IMR-90 (cell line): ENCODE data around the gene OR5AP2. TPM values are rescaled to one million over a fixed set of nuclear protein-coding genes. Genes with fewer than 3 reads are reported as not detected.

Source experiments
- ATAC-seq: fragments of 200-7000 bp; cut with Tn5 transposase; 2 replicates; pipeline ENCODE4 v1.9.1; 2020; ENCODE audit warnings: low read depth, mild to moderate bottlenecking, moderate library complexity
- BruUV-seq: library from RNA; stranded (reverse); fragments of 400-500 nt; replicated peaks from 2 replicates; lab custom pipeline; 2021; lab: Mats Ljungman, UMichigan
- CTCF ChIA-PET: fragments of 300-600 bp; formaldehyde crosslinking; extraction: SDS; loops from one replicate; lab custom pipeline; 2021; ENCODE audit warnings: antibody characterized with exemption; lab: Yijun Ruan, JAX
- POLR2A ChIA-PET: fragments of 300-600 bp; sonication (Branson Sonifier 250); formaldehyde crosslinking; loops from one replicate; lab custom pipeline; 2022; ENCODE audit warnings: antibody characterized with exemption; ENCODE audit not compliant: unreplicated experiment; lab: Charles Lee
- DNase-seq: peaks from one replicate; pipeline ENCODE4 v3.0.0; 2013
- H2AFZ ChIP-seq: replicated peaks from 2 replicates; pipeline ENCODE3; 2013; ENCODE audit warnings: low read length, mild to moderate bottlenecking; ENCODE audit not compliant: poor library complexity
- H2AK5ac ChIP-seq: 2 replicates; pipeline ENCODE4 v1.6.1; 2013; ENCODE audit warnings: low read depth, low read length, inconsistent platforms
- H2AK9ac ChIP-seq: replicated peaks from 2 replicates; pipeline ENCODE3; 2013; ENCODE audit warnings: mild to moderate bottlenecking, low read depth, low read length, moderate library complexity; ENCODE audit not compliant: poor library complexity
- H2BK120ac ChIP-seq: 2 replicates; pipeline ENCODE4 v1.6.1; 2013; ENCODE audit warnings: low read depth, low read length, inconsistent platforms
- H2BK15ac ChIP-seq: 3 replicates; pipeline ENCODE4 v1.6.1; 2013; ENCODE audit warnings: low read depth, low read length, inconsistent platforms
- H2BK20ac ChIP-seq: 2 replicates; pipeline ENCODE4 v1.6.1; 2013; ENCODE audit warnings: low read depth, mild to moderate bottlenecking, inconsistent platforms, low read length, moderate library complexity
- H2BK5ac ChIP-seq: 2 replicates; pipeline ENCODE4 v1.6.1; 2013; ENCODE audit warnings: mild to moderate bottlenecking, low read depth, low read length, inconsistent platforms; ENCODE audit not compliant: poor library complexity, severe bottlenecking
- H3K14ac ChIP-seq: replicated peaks from 2 replicates; pipeline ENCODE4 v1.6.1; 2013; ENCODE audit warnings: low read depth, low read length, inconsistent platforms
- H3K18ac ChIP-seq: 2 replicates; pipeline ENCODE4 v1.6.1; 2013; ENCODE audit warnings: low read depth, low read length, control low read depth
- H3K23ac ChIP-seq: 2 replicates; pipeline ENCODE4 v1.6.1; 2013; ENCODE audit warnings: low read depth, low read length, inconsistent platforms
- H3K27ac ChIP-seq: 2 replicates; pipeline ENCODE4 v1.5.1; 2013; ENCODE audit warnings: mild to moderate bottlenecking, control low read depth, low read length; ENCODE audit not compliant: insufficient read depth
- H3K27me3 ChIP-seq: 2 replicates; pipeline ENCODE4 v1.6.1; 2013; ENCODE audit warnings: low read length; ENCODE audit not compliant: control insufficient read depth, insufficient read depth
- H3K36me3 ChIP-seq: 2 replicates; pipeline ENCODE4 v1.6.1; 2013; ENCODE audit warnings: low read length, mixed read lengths; ENCODE audit not compliant: control insufficient read depth, insufficient read depth
- H3K4ac ChIP-seq: 2 replicates; pipeline ENCODE4 v1.6.1; 2013; ENCODE audit warnings: low read depth, low read length, inconsistent platforms
- H3K4me1 ChIP-seq: 2 replicates; pipeline ENCODE4 v1.6.1; 2013; ENCODE audit warnings: low read length, mixed read lengths; ENCODE audit not compliant: control insufficient read depth, insufficient read depth
- H3K4me2 ChIP-seq: 2 replicates; pipeline ENCODE4 v1.6.1; 2013; ENCODE audit warnings: low read depth, mild to moderate bottlenecking, control low read depth, low read length, moderate library complexity
- H3K4me3 ChIP-seq: 2 replicates; pipeline ENCODE4 v1.5.1; 2013; ENCODE audit warnings: low read depth, mild to moderate bottlenecking, control low read depth, low read length, moderate library complexity; ENCODE audit not compliant: insufficient read depth
- H3K56ac ChIP-seq: 2 replicates; pipeline ENCODE4 v1.6.1; 2013; ENCODE audit warnings: low read length, inconsistent platforms; ENCODE audit not compliant: insufficient read depth; ENCODE audit errors: extremely low read depth
- H3K79me1 ChIP-seq, 2 experiments: 2 replicates each; pipeline ENCODE4 v1.6.1; 2013; ENCODE audit warnings: low read length in 2 of 2, inconsistent platforms in 1 of 2, low read depth in 1 of 2
- H3K9ac ChIP-seq: 2 replicates; pipeline ENCODE4 v1.6.1; 2013; ENCODE audit warnings: low read depth, low read length, control low read depth
- H3K9me1 ChIP-seq: 2 replicates; pipeline ENCODE4 v1.6.1; 2013; ENCODE audit warnings: low read length, inconsistent platforms; ENCODE audit not compliant: insufficient read depth
- H3K9me3 ChIP-seq: 2 replicates; pipeline ENCODE4 v1.6.1; 2013; ENCODE audit warnings: low read length; ENCODE audit not compliant: control insufficient read depth, insufficient read depth
- H4K20me1 ChIP-seq: 2 replicates; pipeline ENCODE4 v1.6.1; 2013; ENCODE audit warnings: low read length, inconsistent platforms; ENCODE audit not compliant: insufficient read depth
- H4K5ac ChIP-seq: 2 replicates; pipeline ENCODE4 v1.6.1; 2013; ENCODE audit warnings: mild to moderate bottlenecking, low read depth, low read length, control low read depth
- H4K8ac ChIP-seq, 2 experiments: 2 replicates each; pipeline ENCODE4 v1.6.1; 2013; ENCODE audit warnings: low read depth in 2 of 2, low read length in 2 of 2, control low read depth in 1 of 2, inconsistent platforms in 1 of 2
- H4K91ac ChIP-seq: 2 replicates; pipeline ENCODE4 v1.6.1; 2013; ENCODE audit warnings: low read depth, low read length, inconsistent platforms; ENCODE audit not compliant: insufficient read depth
- CTCF ChIP-seq: conservative IDR thresholded peaks from 2 replicates; pipeline ENCODE4 v1.5.1; 2012; ENCODE audit warnings: mild to moderate bottlenecking, low read depth, low read length, improper control_type of control experiment
- MAFK ChIP-seq: IDR thresholded peaks from 2 replicates; pipeline ENCODE4 v1.6.1; 2012; ENCODE audit warnings: low read depth, low read length, improper control_type of control experiment
- MAZ ChIP-seq: IDR thresholded peaks from 2 replicates; pipeline ENCODE4 v1.6.1; 2012; ENCODE audit warnings: low read depth, mild to moderate bottlenecking, low read length, improper control_type of control experiment, moderate library complexity, borderline replicate concordance
- NFE2L2 ChIP-seq: fragments of 150-350 bp; IDR thresholded peaks from 2 replicates; pipeline ENCODE4 v1.6.1; 2016; ENCODE audit warnings: low read depth, mild to moderate bottlenecking, low read length
- POLR2A ChIP-seq: IDR thresholded peaks from 2 replicates; pipeline ENCODE4 v1.6.1; 2012; ENCODE audit warnings: mild to moderate bottlenecking, low read depth, low read length
- WGBS, 2 experiments: methylation state at CpG; one replicate each; pipeline versions ENCODE4 v1.1.5 to v1.1.7; 2013; ENCODE audit warnings: missing lambda C conversion rate in 2 of 2; ENCODE audit not compliant: insufficient read length in 1 of 2; ENCODE audit errors: extremely low coverage in 2 of 2; 5-methylcytosine and 5-hydroxymethylcytosine counted together
- dilution Hi-C: fragments of 300-500 bp; cut with HindIII; formaldehyde crosslinking; loops from one replicate; pipeline ENCODE4 v1.14.3; 2018; ENCODE audit warnings: low sequenced_read_pairs; ENCODE audit not compliant: unreplicated experiment
- in situ Hi-C: fragments of 300-500 bp; cut with MboI; formaldehyde crosslinking; loops from 3 replicates; pipeline ENCODE4 v1.14.3; 2019; ENCODE audit warnings: low sequenced_read_pairs, inconsistent platforms, mixed read lengths
- intact Hi-C: fragments of 100-400 bp; cut with micrococcal nuclease; formaldehyde crosslinking; loops from 2 replicates; pipeline ENCODE4 v1.10.0; 2022
- polyA plus RNA-seq, 3 experiments: library from polyadenylated mRNA; depleted of rRNA; stranded (reverse); fragments of >200 nt; gene quantifications; 2 replicates each; pipeline ENCODE4 v1.2.3, GENCODE V29; 2012; ENCODE audit warnings: low replicate concordance in 1 of 3
- total RNA-seq: library from RNA; depleted of rRNA; stranded (reverse); fragments of >200 nt; gene quantifications from 2 replicates; pipeline ENCODE4 v1.2.3, GENCODE V29; 2012

OR5AP2 gene
- total and polyA plus RNA-seq, 2 of the 4 experiments (the other 2 are of a cell fraction) = not detected

- Histone ChIP-seq H2BK120ac (no peak overlapping the region), H3K4me1 (no peaks in the 10 kb centered on the region), H3K79me1 (no peaks in the 10 kb centered on the region), H3K18ac (no peak overlapping the region), H3K4ac (no peak overlapping the region), H2BK20ac (no peak overlapping the region), H2BK15ac (no peak overlapping the region), H4K20me1 (no peaks in the 10 kb centered on the region), H2BK5ac (no peak overlapping the region), H3K56ac (no peak overlapping the region), H3K9ac (no peak overlapping the region), H3K14ac (no peak overlapping the region), H2AK9ac (no peak overlapping the region), H3K36me3 (no peaks in the 10 kb centered on the region), H3K4me3 (no peak overlapping the region), H4K8ac (no peak overlapping the region), H2AFZ (no peak overlapping the region), H3K9me1 (no peaks in the 10 kb centered on the region), H2AK5ac (no peak overlapping the region), H4K91ac (no peak overlapping the region), H3K9me3 (no peaks in the 10 kb centered on the region; the same call in 1 of the 2 replicates), H4K5ac (no peak overlapping the region), H3K4me2 (no peak overlapping the region), H3K23ac (no peak overlapping the region), H3K27me3 (no peaks in the 10 kb centered on the region), H3K27ac (no peak overlapping the region)
- BruUV-seq = no TSS peak
- ChIA-PET POLR2A (no interaction called here), CTCF (interaction anchor here (0.5 kb wide), 1 partner anchor 62 kb away, joined by 3 read pairs; no protein-coding TSS in a partner anchor)
- ATAC-seq (no peak), DNase-seq (no peak)
- TF ChIP-seq MAFK (no peak), NFE2L2 (no peak), POLR2A (no peak), MAZ (no peak), CTCF (no peak)
- dilution Hi-C loops = no loop called here
- intact Hi-C loops = no loop called here
- no CpG with 5 or more reads among the region's 1 CpG for WGBS, 2 experiments
- in situ Hi-C loops = no loop called here
These were observed 46.4 kb upstream of the OR5AP2 start for GRCh38 chr11:56688554-56689100.
